GM12892 (cell line): ENCODE results near the gene IVL.

Experiments
- POLR2A ChIP-seq: IDR thresholded peaks from 2 replicates; pipeline ENCODE4 v1.6.1; 2011; ENCODE audit warnings: low read depth, low read length, control low read depth
- POLR2AphosphoS5 ChIP-seq: IDR thresholded peaks from 2 replicates; pipeline ENCODE4 v1.6.1; 2011; ENCODE audit warnings: low read depth, low read length, control low read depth
- TAF1 ChIP-seq: IDR thresholded peaks from 2 replicates; pipeline ENCODE4 v1.6.1; 2011; ENCODE audit warnings: low read depth, mild to moderate bottlenecking, control low read depth, low read length, borderline replicate concordance

GRCh38 chr1:152926091-152926490, 17.7 kb downstream of the IVL start:
- TF ChIP-seq POLR2A (no peak), TAF1 (no peak), POLR2AphosphoS5 (no peak)
